ENCODE measurements around the gene TBPL2. TPM values are rescaled to one million over a fixed set of nuclear protein-coding genes. Genes with fewer than 3 reads are reported as not detected.

The TBPL2 gene
- total and polyA plus RNA-seq, 8 donors: not detected

GRCh38 chr14:55441286-55441685 lies 870 bp upstream of the TBPL2 start:
- DNase-seq: no peak
- no peak for ATAC-seq
- FAIRE-seq: no peak
- WGBS, 2 donors: 75 to 84% methylated on average over 9 of the region's 9 CpGs
- Histone ChIP-seq H3K4me3 (no peak overlapping the region), H3K36me3 (no peaks in the 10 kb centered on the region), H3K27me3 (no peaks in the 10 kb centered on the region), H3K27ac (no peak overlapping the region), H3K9me3 (no peaks in the 10 kb centered on the region), H3K4me1 (no peaks in the 10 kb centered on the region)
- intact Hi-C loops (cut with DNase I): no loop called here
- TF ChIP-seq CTCF (IDR thresholded peaks at IDR 0.05): no peak

GRCh38 chr14:55438066-55438683 lies 2.2 kb downstream of the TBPL2 start:
- H3K27me3 ChIP-seq: no peaks in the 10 kb centered on the region
- no peaks in the 10 kb centered on the region for H3K9me3 ChIP-seq
- H3K36me3 ChIP-seq: no peaks in the 10 kb centered on the region
- no peak overlapping the region for H3K27ac ChIP-seq
- no peak for DNase-seq
- intact Hi-C loops (cut with DNase I): loop anchor here in 1 of 3 donors (10.0 kb wide), 1 partner anchor 1037 kb away; no protein-coding TSS in a partner anchor
- TF ChIP-seq CTCF (IDR thresholded peaks at IDR 0.05): peak; percentile 16 to 29 (median 28)
- H3K4me1 ChIP-seq: no peaks in the 10 kb centered on the region
- no peak overlapping the region for H3K4me3 ChIP-seq
- ATAC-seq: peak in 3 of 4 donors; percentile 74 to 82 (median 75)
- 44 to 47% methylated on average over 10 of the region's 10 CpGs for WGBS, 2 donors
- FAIRE-seq: no peak

GRCh38 chr14:55436931-55437330 lies 3.5 kb downstream of the TBPL2 start:
- ATAC-seq (no peak), DNase-seq (no peak), FAIRE-seq (no peak)
- Histone ChIP-seq H3K27ac (no peak overlapping the region), H3K9me3 (no peaks in the 10 kb centered on the region), H3K36me3 (no peaks in the 10 kb centered on the region), H3K27me3 (no peaks in the 10 kb centered on the region), H3K4me1 (no peaks in the 10 kb centered on the region), H3K4me3 (no peak overlapping the region)
- intact Hi-C loops (cut with DNase I): loop anchor here in 1 of 3 donors (10.0 kb wide), 1 partner anchor 1038 kb away; no protein-coding TSS in a partner anchor
- TF ChIP-seq CTCF (IDR thresholded peaks at IDR 0.05): no peak
- WGBS, 2 donors: 74 to 77% methylated on average over 4 of the region's 4 CpGs

GRCh38 chr14:55436519-55436918 lies 3.9 kb downstream of the TBPL2 start:
- H3K4me3 ChIP-seq: no peak overlapping the region
- FAIRE-seq (no peak), ATAC-seq (no peak), DNase-seq (no peak)
- H3K36me3 ChIP-seq: no peaks in the 10 kb centered on the region
- no peaks in the 10 kb centered on the region for H3K9me3 ChIP-seq
- H3K27ac ChIP-seq: no peak overlapping the region
- WGBS, 2 donors: 41 to 50% methylated on average over 4 of the region's 4 CpGs
- no peak for TF ChIP-seq CTCF (IDR thresholded peaks at IDR 0.05)
- H3K27me3 ChIP-seq: no peaks in the 10 kb centered on the region
- intact Hi-C loops (cut with DNase I): loop anchor here in 1 of 3 donors (10.0 kb wide), 1 partner anchor 1038 kb away; no protein-coding TSS in a partner anchor
- no peaks in the 10 kb centered on the region for H3K4me1 ChIP-seq

GRCh38 chr14:55434805-55435174 lies 5.6 kb downstream of the TBPL2 start:
- no peak overlapping the region for H3K27ac ChIP-seq
- 12 to 14% methylated on average over 3 of the region's 3 CpGs for WGBS, 2 donors
- ATAC-seq (no peak), DNase-seq (no peak), FAIRE-seq (no peak)
- no peak for TF ChIP-seq CTCF (IDR thresholded peaks at IDR 0.05)
- H3K4me3 ChIP-seq: no peak overlapping the region
- no peaks in the 10 kb centered on the region for H3K4me1 ChIP-seq
- H3K36me3 ChIP-seq: no peaks in the 10 kb centered on the region
- intact Hi-C loops (cut with DNase I): loop anchor here in 1 of 3 donors (10.0 kb wide), 1 partner anchor 1040 kb away; no protein-coding TSS in a partner anchor
- no peaks in the 10 kb centered on the region for H3K27me3 ChIP-seq
- no peaks in the 10 kb centered on the region for H3K9me3 ChIP-seq
